Skin of body (tissue), 2 donors: ENCODE measurements around the gene LAMC1. TPM values are rescaled to one million over a fixed set of nuclear protein-coding genes. Genes with fewer than 3 reads are reported as not detected.

ENCODE experiments used
- DNase-seq: peaks from one replicate; lab custom pipeline; 2025; lab: John Stamatoyannopoulos, UW
- total RNA-seq: library from RNA; depleted of rRNA; stranded (reverse); fragments of >200 nt; gene quantifications from one replicate; pipeline ENCODE4 v1.2.3, GENCODE V29; 2014

LAMC1 gene
- total RNA-seq, 1 donor from 2014 or later = 271 TPM

- no peak for DNase-seq
Observed at GRCh38 chr1:183105449-183105848, 82.2 kb downstream of the LAMC1 start.

GRCh38 chr1:183106166-183106565 lies 82.9 kb downstream of the LAMC1 start:
- DNase-seq = no peak

- no peak for DNase-seq
Observed at GRCh38 chr1:183106746-183107145, 83.5 kb downstream of the LAMC1 start.

GRCh38 chr1:183110326-183110880 lies 87.2 kb downstream of the LAMC1 start:
- DNase-seq = no peak

GRCh38 chr1:183114441-183114840 lies 91.2 kb downstream of the LAMC1 start:
- no peak for DNase-seq

- DNase-seq = no peak
Observed at GRCh38 chr1:183116416-183116815, 93.2 kb downstream of the LAMC1 start.

GRCh38 chr1:183121609-183122008 lies 98.4 kb downstream of the LAMC1 start:
- DNase-seq = no peak

- DNase-seq = no peak
Observed at GRCh38 chr1:183124259-183124658, 101.0 kb downstream of the LAMC1 start.

GRCh38 chr1:183125279-183125999 lies 102.2 kb downstream of the LAMC1 start:
- DNase-seq = no peak

- DNase-seq = no peak
Observed at GRCh38 chr1:183126000-183126366, 102.8 kb downstream of the LAMC1 start.

GRCh38 chr1:183126528-183126927 lies 103.3 kb downstream of the LAMC1 start:
- peak; percentile 92 for DNase-seq

- peak; percentile 62 for DNase-seq
Observed at GRCh38 chr1:183129921-183130690, 106.9 kb downstream of the LAMC1 start.

- no peak for DNase-seq
Observed at GRCh38 chr1:183131166-183131565, 107.9 kb downstream of the LAMC1 start.

GRCh38 chr1:183135336-183135735 lies 112.1 kb downstream of the LAMC1 start:
- no peak for DNase-seq

- DNase-seq = peak; percentile 42
Observed at GRCh38 chr1:183137782-183138181, 114.6 kb downstream of the LAMC1 start.

GRCh38 chr1:183138301-183138700 lies 115.1 kb downstream of the LAMC1 start:
- DNase-seq = no peak

GRCh38 chr1:183139281-183139942 lies 116.2 kb downstream of the LAMC1 start:
- DNase-seq = peak; percentile 36

GRCh38 chr1:183140633-183141032 lies 117.4 kb downstream of the LAMC1 start:
- no peak for DNase-seq

GRCh38 chr1:183142171-183142570 lies 119.0 kb downstream of the LAMC1 start:
- no peak for DNase-seq

GRCh38 chr1:183143576-183144315 lies 120.5 kb downstream of the LAMC1 start:
- DNase-seq = no peak

GRCh38 chr1:183144752-183145151 lies 121.5 kb downstream of the LAMC1 start:
- no peak for DNase-seq
